Stimulated activated CD4-positive, alpha-beta T cell treated with anti-CD3 and anti-CD28 coated beads, TNF-alpha, amount 100 ng/mL, for 24 hours (primary cell): ENCODE measurements around the gene NCAPG.

Experiments
- DNase-seq, 3 experiments: peaks; one replicate each; pipeline ENCODE4 v3.0.0-alpha.2; 2020; ENCODE audit warnings: low read depth in 3 of 3

NCAPG gene

DNA sequence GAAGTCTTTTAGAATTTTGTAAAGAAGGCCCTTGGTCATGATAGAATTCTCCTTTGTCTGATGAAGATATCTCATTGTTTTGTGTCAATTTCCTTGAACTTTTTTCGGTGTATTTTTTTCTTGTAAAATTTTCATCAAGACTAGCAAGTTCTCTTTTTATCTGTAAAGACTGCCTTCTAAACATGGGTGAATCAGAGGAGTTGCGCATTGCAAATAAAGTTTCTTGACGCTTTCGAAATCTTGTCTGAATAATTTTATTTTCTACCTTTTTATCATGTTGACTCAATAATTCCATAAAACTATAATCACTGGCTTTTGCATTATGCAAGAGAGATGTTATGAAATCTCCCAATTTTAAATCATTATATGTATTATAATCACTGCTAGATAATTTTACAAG is 66.2 kb downstream of the NCAPG start:
- DNase-seq, result no peak

DNA sequence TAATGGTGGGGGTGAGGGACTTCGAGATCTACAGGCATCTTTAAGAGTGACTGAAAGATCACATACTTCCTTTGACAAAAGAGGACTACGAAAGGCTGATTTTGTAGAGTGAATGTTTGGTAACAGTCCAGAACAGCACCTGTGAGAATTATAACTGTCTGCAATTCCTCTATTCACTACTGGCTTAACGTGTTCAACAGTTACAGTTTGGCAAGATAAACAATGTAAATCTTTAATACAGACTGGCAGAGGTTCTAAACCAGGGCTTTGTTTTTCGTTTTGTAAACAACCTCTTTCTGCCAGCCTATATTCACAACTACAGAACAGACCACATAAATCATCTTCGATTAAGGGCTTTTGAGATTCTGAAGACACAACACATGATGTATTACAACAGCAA is 66.9 kb downstream of the NCAPG start:
- no peak for DNase-seq

DNA sequence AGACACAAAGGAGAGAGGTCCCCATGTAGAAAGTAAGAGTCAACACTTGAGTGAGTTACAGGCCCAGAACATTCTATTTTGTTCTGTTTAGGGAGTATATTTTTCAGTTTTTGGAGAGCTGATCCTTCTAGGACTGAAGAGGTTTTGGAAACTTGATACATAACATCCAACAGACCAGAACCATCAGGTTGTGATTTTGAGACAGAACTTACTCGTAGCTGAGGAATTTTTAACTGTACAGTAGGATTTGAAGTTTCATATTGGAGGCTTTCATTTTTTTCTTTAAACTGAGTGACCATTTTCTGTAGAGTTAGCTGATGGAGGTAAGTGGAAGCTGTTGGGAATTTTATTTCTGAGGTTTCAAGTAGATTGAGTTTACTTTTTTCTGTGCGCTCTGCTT is 73.3 kb downstream of the NCAPG start:
- no peak for DNase-seq

DNA sequence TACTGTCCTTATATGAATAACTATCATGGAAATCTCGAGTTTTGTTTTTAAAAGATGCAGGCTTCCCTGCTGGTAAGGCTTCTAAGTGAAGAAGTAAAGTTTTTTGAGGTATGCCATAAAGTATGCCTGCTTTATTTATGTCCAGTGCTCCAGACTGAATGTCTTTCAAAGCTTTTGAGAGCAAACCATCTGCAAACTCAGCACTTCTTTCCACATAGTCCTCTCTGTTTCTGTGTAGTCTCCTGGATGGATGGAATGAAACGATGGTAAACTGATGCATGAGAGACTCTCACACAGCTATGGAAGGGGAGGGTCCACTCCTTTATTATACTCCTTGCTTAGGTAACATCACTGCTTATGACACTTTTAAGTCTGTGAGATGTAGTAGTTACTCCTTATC is 73.7 kb downstream of the NCAPG start:
- no peak for DNase-seq

DNA sequence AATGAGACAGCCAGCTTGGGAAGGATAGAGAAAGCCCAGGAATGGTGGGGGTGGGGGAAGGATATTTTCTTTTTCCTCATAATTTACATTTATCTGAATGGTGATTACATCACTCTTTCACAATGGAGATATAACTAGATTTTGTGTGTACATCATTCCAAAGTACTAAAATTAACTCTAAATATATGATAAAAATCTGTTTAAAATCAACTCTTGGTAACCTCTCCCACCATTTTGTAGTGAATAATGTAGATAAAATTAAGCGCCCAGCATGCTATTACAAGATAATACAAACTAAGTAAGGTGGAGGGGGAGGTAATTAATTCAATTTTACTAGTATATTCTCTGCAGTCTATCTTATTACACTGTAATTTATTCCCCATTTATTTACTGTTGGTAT is 78.9 kb downstream of the NCAPG start:
- DNase-seq, result no peak

DNA sequence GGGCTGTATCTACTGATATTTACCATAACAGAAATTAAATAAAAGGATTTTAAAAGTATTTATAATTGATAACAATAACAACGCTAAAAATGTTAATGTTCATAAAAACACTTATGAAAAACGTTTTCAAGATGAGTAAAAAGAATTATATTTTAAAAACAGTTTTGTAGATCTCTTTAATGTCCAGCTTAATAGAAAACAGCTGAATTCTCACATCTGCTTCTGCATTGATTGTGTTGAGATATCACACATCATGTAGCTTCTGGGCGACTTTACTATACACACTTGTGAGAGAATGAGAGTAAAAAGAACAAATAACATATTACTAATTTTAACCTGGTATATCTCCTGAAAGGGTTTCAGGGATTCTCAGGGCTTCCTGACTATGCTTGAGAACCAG is 83.6 kb downstream of the NCAPG start:
- no peak for DNase-seq
